ENCODE measurements around the gene MYOG. TPM values are rescaled to one million over a fixed set of nuclear protein-coding genes. Genes with fewer than 3 reads are reported as not detected.

Gene MYOG
- total RNA-seq, 1 experiment from 2014 or later, result not detected

DNA sequence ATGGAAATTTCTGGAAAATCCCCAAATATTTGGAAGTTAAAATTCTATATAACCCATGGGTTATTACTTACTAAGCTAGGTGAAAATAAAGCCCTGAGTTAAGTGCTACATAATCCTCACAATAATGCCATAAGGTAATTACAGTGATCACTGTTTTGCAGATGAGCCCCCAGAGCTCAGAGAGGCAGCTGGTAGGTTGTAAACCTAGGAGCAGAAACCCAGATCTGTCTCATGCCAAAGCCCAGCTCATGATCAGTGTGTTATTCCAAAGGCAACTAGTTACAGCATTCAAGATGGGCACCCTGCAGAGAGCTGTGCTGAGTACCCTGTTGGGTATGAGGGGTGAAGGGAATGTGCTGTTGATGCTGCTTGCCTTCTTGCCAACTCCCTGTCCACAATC, 10.8 kb upstream of the MYOG start:
- DNase-seq, result no peak
- Mint-ChIP-seq H3K4me1 (no peaks in the 10 kb centered on the region), H3K4me3 (no peak overlapping the region), H3K9me3 (peaks cover 23 to 32% of the 10 kb centered on the region in 2 experiments), H3K36me3 (ENCODE audit: insufficient read depth in 1 of 3, low read depth in 3 of 3) (peaks cover 10 to 21% (median 11%) of the 10 kb centered on the region in 3 experiments; a peak in 6 of 7 replicates), H3K27me3 (ENCODE audit: low read depth) (peaks cover 13% of the 10 kb centered on the region), H3K27ac (no peak overlapping the region)
- Histone ChIP-seq H3K23ac (ENCODE audit: insufficient read length, low read depth, low read length) (no peak overlapping the region), H4K20me1 (ENCODE audit: control insufficient read depth, insufficient read depth, insufficient read length) (no peaks in the 10 kb centered on the region), H4K8ac (replicated peaks; ENCODE audit: insufficient read length, low read depth, low read length) (no peak overlapping the region), H3K18ac (ENCODE audit: insufficient read length, low read depth, low read length) (no peak overlapping the region), H3K9me3 (ENCODE audit: control insufficient read depth, low read depth, low read length) (no peaks in the 10 kb centered on the region), H2BK5ac (ENCODE audit: insufficient read length, low read length) (no peak overlapping the region), H3K79me2 (ENCODE audit: insufficient read depth, low read length) (no peaks in the 10 kb centered on the region), H3K4me2 (ENCODE audit: insufficient read depth, insufficient read length, low read length) (no peak overlapping the region), H3T11ph (ENCODE audit: low read length) (no peak overlapping the region), H2AK5ac (ENCODE audit: insufficient read length, low read length) (no peak overlapping the region), H3K23me2 (ENCODE audit: insufficient read length, low read depth, low read length, poor library complexity, severe bottlenecking) (no peaks in the 10 kb centered on the region), H2BK120ac (ENCODE audit: low read depth, low read length, poor library complexity, severe bottlenecking) (no peak overlapping the region), H3K27me3 (ENCODE audit: insufficient read depth, low read length) (no peaks in the 10 kb centered on the region), H2AFZ (ENCODE audit: low read length) (no peak overlapping the region), H2BK12ac (ENCODE audit: insufficient read length, low read depth, low read length) (no peak overlapping the region), H3K14ac (ENCODE audit: insufficient read depth, low read length) (no peak overlapping the region), H2BK15ac (ENCODE audit: low read depth, low read length) (no peak overlapping the region), H3K27ac (ENCODE audit: insufficient read length, low read depth, low read length) (no peak overlapping the region), H3K79me1 (ENCODE audit: insufficient read depth, low read depth, low read length, poor library complexity, severe bottlenecking) (no peaks in the 10 kb centered on the region), H4K5ac (ENCODE audit: insufficient read length, low read depth, low read length) (no peak overlapping the region), H3K56ac (ENCODE audit: insufficient read length, low read depth, low read length) (no peak overlapping the region), H4K91ac (ENCODE audit: insufficient read length, low read depth, low read length) (no peak overlapping the region), H2BK20ac (ENCODE audit: low read depth, low read length, poor library complexity, severe bottlenecking) (no peak overlapping the region), H3K4ac (ENCODE audit: low read depth, low read length) (no peak overlapping the region), H3K4me1 (ENCODE audit: insufficient read depth, low read length) (no peaks in the 10 kb centered on the region), H3K9ac (ENCODE audit: extremely low read depth, insufficient read length, low read length) (no peak overlapping the region)
- TF ChIP-seq, protein P1, sequence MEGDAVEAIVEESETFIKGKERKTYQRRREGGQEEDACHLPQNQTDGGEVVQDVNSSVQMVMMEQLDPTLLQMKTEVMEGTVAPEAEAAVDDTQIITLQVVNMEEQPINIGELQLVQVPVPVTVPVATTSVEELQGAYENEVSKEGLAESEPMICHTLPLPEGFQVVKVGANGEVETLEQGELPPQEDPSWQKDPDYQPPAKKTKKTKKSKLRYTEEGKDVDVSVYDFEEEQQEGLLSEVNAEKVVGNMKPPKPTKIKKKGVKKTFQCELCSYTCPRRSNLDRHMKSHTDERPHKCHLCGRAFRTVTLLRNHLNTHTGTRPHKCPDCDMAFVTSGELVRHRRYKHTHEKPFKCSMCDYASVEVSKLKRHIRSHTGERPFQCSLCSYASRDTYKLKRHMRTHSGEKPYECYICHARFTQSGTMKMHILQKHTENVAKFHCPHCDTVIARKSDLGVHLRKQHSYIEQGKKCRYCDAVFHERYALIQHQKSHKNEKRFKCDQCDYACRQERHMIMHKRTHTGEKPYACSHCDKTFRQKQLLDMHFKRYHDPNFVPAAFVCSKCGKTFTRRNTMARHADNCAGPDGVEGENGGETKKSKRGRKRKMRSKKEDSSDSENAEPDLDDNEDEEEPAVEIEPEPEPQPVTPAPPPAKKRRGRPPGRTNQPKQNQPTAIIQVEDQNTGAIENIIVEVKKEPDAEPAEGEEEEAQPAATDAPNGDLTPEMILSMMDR (conservative IDR thresholded peaks at IDR 0.05), result no peak
